HG03108 (cell line): Measurements from ENCODE around the gene CDX1.

Experiments used
- ATAC-seq: cut with Tn5 transposase; IDR thresholded peaks from one replicate; pipeline ENCODE4 v1.9.1; 2021; ENCODE audit warnings: moderate library complexity; ENCODE audit not compliant: unreplicated experiment

The CDX1 gene

DNA sequence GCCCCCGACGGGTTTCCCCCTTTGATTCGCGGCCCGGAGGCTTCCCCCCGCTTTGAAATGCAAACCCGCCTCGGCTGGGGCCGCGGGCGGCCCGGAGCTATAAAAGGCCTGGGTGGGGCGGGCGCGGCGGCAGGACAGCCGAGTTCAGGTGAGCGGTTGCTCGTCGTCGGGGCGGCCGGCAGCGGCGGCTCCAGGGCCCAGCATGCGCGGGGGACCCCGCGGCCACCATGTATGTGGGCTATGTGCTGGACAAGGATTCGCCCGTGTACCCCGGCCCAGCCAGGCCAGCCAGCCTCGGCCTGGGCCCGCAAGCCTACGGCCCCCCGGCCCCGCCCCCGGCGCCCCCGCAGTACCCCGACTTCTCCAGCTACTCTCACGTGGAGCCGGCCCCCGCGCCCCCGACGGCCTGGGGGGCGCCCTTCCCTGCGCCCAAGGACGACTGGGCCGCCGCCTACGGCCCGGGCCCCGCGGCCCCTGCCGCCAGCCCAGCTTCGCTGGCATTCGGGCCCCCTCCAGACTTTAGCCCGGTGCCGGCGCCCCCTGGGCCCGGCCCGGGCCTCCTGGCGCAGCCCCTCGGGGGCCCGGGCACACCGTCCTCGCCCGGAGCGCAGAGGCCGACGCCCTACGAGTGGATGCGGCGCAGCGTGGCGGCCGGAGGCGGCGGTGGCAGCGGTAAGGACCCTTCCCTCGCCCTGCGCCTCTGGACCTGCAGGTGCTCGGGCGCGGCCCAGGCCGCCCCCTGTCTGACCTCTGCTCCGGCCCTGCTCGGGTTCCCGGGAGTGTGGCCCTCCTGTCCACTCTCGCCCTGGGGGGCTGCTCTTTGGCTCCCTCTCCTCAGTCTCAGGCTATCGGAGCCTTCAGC, at the start of gene CDX1:
Gene CDX1, plus strand, starts transcription at position 129 of the 862 bp plus-strand sequence. Its CDS starts 99 bp downstream, at position 228.
- ATAC-seq, result no peak

DNA sequence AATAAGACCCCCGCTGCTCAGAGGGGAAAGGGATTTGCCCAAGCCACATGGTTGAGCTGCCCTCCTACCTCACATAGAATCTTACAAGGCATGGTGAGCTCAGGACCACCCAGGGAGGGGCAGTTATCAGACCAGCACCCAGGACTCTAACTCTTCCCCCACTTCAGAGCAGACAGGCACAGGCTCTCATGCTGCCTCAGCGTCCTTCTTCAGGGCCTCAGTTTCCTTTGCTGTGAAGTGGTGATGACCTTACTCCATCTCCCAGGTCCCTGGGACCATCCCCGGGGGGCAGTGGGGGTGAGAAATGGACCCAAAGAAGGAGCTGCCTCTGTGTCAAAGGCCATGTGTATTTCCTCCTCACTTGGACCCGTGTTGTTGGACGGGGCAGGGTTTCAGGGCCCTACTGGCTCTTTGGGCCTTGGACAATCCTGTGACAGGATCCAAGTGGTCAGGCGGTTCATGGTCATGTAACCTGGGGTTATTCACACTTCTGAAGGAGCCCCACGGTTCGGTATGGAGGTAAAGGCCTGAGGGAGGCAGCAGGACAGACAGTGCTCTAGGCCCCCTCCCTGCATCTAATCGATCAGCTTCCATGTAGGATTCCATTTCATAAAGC, 48.5 kb upstream of the CDX1 start:
- no peak for ATAC-seq

DNA sequence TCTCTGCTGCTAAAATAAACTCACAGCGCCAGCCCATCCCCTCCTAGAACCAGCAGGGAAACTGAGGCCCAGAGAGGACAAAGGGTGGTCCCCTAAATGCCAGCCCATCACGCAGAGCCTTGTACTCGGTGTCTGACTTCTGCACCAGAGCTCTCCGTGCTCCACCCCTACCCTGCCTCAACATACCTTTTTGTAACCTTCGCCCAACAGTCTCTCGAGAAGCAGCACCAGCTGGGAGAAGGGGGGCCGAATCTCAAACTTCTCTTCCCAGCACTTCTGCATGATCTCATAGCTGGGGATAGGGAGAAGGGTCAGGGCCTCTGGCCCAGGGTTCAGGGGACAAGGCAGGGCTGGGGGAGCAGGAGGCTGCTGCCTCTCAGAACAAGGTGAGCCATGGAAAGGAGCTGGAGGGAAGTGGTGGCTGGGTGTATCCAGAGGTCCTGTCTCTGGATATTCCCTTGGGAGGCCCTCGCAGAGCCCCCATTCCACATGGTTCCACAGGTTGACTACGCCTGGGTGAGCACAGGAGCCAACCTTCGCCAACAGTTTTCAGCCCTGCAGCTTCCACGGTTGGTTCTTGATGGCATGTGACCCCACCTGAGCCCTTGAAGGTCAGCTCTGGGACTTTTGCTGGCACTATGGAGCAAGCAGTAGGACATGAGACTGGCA, 47.9 kb upstream of the CDX1 start:
- no peak for ATAC-seq

DNA sequence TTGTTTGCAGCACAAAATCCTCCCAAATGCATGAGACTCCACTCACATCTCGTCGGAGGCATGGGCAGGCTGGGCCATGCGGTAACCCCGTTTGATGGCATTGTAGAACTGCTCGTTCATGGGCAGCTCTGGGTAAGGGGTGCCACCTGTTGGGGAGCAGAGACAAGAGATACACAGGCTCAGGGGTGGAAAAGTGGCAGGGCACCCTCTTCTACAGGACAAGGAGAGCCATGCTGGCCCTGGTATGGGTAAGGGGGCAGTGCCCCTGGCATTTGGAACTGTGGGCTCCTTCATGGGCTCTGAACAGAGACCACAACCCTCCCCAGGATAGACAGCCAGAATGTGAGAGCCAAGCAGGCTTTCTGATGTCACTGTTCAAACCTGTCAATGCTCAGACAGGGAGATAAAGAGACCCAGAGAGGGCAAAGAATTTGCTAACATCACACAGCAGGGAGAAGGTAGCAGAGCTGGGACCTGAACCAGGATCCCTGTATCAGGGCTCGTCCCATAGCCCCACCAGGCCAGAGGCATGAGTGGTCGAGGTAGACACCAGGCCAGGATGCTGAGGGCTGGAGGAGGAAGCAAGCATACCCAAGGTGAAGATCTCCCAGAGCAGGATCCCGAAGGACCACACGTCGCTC, 47.0 kb upstream of the CDX1 start:
- ATAC-seq, result no peak

DNA sequence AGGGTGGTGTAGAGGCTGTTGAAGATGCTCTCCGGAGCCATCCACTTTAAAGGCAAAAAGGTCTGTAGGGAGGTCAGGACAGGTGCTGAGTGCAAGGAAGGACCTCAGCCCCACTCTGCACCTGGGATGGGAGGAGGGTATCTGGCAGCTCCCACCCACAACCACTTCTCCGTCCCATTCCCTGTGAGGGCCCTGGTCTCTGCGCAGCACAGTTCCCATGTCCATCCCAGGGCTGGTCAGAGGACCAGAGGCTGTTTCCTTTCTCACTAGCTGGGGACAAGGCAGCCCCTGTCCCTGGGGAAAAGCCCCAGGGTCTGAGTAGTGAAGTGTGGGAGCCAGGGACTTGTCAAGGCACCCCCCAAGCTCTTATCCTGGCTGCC, 46.5 kb upstream of the CDX1 start:
- ATAC-seq, result no peak

DNA sequence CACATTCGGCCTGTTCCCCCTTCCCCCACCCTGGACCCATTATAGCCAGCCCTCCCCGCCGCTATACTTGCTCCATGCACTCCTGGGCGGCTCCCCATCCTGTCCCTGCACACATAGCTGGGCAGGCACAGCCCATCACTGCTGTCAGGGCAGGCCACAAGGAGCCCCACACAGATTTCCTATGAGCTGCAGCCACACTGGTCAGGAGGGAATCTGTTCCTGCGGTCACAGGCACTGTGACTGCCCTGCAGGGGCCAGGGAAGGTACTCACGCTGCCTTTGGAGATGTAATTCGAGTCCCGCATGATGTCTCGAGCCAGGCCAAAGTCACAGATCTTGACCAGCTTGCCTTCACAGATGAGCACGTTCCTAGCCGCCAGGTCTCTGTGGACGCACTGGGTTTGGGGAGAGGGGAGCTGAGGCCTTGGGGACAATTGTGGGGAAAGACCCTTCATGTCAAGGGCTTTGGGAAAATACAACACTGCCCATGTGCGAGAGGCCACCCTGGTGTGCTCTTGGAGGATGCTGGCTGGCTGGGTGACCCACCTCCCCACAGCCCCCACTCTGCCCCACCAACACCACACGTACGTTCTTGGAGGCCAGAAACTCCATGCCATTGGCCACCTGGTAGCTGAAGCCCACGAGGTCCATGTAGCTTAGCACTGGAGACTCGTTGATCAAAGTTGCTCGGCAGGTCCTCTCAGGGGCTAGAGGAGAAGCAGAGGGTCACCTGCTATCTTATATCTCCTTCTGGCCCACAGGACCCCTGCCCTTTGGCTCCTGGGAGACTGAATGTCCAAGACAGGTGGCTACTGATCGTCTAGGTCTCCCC, 45.7 kb upstream of the CDX1 start:
- ATAC-seq, result no peak

DNA sequence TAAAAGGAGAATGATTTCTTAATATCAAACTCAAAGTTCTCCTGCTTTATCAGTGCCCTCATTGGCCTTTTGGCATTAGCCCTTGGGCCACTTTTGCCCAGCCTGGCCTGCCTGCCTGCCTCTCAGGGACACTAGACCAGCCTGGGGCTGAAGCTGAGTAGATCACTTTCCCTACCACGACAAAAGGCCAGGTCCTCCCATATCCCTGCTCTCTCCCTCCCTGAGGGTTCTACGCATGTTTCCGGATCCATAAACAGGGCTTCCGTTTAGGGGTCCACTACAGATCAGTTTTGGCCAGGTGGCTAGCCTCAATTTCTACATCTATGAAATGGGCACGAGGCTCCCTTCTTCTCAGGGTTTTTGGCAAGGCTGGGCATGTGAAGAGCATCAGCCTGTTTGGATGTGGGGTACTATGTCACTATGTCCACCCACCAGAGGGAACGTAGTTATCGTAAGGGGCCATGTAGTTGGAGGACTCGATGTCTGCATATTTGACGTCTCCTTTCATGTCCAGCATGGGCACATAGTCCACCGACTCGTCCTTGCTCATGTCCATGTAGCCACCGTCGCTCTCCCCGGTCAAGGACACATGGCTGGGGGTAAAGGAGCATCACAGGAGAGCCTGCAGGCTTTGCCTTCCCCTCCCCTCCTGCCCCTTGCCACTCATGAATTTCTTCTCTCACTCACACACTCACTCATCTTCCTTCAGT, 45.0 kb upstream of the CDX1 start:
- no peak for ATAC-seq

DNA sequence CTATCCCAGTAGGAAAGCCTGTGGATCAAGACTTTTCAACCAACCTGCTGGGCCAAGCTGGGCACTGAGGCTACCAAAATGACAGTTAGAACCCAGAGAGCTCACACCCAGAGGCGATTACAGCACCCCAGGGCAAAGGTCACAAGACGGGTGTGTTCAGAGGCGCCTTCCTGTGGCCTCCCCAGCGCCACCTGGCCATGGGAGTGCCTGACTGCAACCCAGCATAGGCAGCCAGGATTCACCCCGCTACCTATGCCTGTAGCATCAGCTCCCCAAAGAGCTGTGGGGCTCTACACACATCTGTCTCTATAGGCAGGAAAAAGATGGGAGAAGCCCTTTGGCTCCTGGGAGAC, 44.4 kb upstream of the CDX1 start:
- ATAC-seq, result no peak

DNA sequence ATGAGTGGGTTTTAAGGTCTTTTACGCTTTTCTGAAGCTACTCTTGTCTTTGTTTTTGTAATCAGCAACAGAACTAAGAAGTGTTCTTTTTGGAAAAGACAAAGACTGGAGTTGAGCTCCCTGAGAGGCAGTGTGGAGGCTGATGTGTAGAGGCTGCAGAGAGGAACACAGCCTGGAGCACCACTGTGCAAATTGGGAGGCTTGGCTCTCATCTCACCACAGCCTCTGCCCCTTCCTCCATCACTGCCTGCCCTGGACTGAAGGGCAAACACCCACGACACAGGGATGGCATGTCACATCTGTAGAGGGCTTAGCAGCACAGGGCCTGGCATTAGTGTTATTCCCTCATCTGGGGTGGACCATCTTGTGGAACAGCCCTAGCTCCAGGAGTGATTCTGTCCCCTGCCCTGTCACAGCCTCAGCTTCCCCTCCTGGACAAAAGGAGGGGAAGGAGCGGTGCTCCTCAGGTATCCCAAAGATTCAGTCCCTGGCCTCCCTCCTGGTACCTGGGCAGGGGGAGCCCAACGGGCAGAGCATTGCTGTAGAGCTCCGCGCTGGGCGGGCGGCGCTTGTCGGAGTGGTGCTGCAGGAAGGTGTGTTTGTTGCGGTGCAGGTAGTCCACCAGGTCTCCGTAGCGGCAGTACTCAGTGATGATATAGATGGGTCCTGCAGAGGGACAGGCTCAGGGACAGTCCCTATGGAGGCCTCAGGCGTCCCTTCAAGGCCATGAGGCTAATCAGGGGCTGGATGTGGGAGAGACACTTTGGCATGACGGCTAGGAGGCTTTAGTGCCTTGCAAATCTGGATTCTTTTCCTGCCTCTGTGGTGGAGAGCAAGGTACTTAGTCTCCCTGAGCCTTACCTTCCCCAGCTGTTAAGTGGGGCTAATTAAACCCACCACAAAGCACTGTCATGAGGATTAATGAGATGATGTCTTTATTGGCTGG, 43.8 kb upstream of the CDX1 start:
- no peak for ATAC-seq

DNA sequence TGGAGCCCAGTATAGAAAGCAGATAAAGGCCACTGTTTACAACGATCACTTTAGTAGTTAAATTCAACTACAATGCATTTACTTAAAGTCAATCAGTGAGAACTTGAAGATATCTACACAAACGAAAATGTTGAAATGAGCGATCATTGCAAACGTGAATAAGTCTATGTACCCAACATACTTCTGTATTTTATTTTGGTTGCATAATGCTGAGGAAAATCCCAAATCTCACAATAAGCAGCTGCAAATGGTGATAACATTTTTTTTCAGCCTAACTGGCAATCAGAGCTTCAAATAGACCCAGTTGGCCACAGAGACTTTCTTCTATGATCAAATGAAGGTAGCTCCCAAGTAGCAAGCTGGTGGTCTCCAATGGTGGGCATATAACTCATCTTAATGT, 43.0 kb upstream of the CDX1 start:
- no peak for ATAC-seq

DNA sequence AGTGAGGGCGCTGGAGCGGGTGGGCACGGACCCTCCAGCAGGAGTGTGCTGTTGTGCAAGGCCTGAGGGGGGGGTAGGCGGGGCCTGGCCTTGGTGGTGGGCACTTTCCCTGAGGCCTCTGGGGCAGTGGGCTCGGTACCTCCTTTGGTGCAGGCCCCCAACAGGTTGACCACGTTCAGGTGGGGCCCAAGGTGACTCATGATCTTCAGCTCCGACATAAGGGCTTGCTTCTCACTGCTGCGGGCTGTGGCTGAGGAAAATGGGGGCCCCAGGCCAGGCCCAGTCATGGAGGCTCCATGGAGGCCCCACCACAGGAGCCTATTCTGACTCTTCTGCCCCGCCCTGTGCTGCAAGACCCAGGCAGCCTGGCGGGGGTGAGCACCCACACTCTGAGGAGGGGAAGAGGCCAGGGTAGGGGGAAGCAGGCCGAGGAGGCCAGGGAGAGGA, 42.4 kb upstream of the CDX1 start:
- ATAC-seq, result no peak

DNA sequence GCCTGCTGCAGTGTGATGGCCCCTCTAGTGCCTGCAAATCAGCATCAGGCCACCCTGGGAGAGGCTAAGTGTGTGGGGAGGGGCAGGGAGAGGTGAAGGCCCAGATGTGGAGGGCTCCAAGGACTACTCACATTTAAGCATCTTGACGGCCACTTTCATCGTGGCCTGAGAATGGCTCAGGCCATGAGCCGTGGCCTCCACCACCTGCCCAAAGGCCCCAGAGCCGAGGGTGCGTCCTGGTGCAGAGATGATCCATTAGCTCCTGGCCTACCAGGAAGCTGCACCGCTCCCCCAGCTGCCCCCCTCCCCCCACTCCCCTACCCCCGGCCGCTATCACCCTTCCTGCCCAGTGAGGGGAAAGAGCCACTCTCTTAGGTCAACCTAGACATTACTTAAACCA, 42.0 kb upstream of the CDX1 start:
- no peak for ATAC-seq

DNA sequence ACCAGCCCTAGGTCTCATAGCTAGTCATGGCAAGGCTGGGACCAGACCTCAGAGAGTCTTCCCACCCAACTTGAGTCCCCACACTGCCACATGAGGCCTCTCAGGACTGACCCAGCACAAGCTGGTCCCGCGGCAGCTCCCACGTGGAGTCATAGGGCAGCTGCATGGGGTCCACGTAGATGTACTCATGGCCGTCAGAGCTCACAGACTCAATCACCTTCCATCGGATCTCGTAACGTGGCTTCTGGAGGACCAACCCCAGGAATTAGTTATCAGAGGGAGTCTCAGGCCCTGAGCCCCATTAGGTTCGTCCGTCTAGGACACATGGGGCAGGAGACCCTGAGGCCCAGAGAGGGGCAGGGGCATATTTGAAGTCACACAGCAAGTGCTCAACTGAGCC, 41.2 kb upstream of the CDX1 start:
- ATAC-seq, result no peak

DNA sequence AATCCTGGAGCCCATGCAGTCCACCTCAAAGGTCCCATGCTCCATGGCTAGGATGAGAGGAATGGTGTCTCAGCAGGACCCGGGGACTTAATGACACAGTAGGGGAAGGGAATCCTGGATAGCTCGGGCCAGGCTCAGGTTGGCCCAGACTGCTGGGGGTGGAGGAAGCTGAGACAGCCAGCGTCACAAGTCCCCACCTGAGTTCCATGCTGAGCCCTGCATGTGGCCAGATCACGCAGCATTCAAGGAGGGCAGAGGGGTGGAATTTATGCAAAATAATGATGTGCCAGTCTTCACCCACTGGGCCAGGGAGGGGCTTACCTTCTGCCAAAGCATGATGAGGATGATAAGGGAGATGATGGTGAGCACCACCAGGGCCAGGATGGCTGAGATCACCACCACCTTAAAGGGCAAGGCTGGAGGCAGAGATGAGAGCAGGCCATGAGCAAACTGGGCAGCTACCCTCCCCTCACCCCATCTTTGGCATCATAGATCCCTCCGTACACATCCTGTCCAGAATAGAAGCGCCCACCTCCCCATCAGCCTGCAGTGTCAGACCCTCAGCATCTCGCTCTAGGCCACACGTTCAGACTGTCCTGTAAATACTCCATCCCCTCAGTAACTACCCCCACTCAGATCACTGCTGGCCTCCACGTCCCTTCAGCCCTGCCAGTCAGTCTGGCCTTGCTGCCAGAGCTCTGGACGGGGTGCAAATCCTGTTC, 40.2 kb upstream of the CDX1 start:
- no peak for ATAC-seq

DNA sequence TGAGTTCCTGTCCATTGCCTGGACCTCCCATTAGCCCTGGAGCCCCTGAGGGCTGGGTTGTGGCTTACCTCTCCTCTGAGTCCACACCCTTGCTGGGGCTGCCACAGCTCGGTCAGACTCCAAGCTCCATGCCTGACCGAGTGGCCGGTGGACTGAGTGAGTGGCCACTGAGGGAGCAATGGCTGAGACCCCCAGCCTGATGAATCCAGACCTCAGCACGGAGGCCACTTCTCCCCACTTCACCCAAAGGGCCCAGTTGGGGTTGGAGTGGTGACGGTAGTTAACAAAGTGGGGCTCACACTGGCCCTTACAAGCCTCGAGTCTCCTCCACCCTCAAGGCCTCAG, 39.7 kb upstream of the CDX1 start:
- no peak for ATAC-seq

DNA sequence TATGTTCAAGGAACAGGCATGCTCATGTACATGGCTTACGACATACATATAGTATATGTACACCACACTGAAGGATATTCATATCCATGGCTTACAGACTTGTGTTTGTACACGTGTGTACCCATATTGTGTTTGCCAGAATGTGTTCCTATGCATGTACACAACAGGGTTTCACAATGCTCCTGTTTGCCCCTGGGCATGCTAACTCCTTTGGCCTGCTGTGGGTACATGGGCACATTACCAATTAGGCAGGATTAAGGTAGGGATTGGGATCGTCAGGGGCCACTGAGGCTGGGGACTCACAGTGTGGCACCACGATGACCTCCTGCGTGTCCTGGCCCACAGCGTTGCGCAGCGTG, 37.1 kb upstream of the CDX1 start:
- no peak for ATAC-seq

DNA sequence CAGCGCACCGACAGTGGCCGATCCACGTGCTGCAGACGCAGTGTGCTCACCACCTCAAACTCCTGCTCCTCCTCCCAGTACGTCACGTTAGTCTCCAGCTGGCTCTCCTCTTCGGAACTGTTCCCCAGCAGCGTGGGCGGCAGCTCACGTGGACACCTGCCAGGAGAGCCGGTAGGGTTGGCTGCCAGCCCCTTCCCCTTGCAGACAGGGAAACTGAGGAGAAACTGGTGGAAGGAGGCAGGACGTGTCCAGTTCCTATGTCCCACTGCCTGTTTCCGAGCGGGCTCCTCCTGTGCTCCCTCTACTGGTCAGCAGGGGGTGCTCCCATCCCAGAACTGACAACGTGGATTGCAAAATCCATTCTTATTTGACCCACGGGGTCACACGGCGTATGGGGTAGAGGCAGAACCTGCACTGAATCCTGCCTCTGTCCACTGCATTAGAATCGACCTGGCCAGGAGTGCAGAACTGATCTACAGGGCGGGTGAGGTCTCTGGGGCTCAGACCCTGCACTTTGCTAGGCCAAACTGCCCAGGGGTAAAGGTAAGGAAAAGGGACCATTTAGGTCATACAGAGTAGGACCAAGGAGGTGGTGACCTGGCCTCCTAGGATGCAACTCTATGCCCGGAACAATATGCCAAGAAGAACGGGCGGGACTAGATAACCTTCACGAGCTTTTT, 36.6 kb upstream of the CDX1 start:
- ATAC-seq, result no peak

DNA sequence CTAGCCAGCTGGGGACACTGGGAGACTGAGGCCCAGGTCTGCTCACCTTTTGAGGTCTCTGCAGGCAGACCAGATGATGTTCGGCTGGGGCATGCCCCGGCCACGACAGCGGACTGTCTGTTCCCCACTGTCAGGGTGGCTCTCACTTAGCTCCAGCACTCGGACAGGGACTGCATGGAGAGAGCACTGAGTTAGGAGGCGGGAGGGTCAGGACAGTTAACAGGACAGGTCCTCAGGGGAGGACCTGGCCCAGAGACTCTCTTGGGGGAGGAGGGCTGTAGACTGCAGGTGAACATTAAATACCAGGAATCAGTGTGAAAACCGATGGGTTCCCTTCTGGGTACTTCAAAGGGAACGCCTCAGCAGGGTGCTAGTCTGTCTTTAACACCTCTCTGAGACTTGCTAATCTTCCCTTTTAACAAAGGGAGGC, 36.1 kb upstream of the CDX1 start:
- ATAC-seq, result no peak
